H1 (cell line): ENCODE measurements around the gene PBX1. TPM values are rescaled to one million over a fixed set of nuclear protein-coding genes. Genes with fewer than 3 reads are reported as not detected.

Experiments used
- CEBPB ChIP-seq: IDR thresholded peaks from 2 replicates; pipeline ENCODE4 v1.6.1; 2012; ENCODE audit warnings: low read depth, low read length
- CHD1 ChIP-seq: IDR thresholded peaks from 2 replicates; pipeline ENCODE4 v1.6.1; 2012; ENCODE audit warnings: low read depth, low read length, improper control_type of control experiment
- CTCF ChIP-seq, 3 experiments: IDR thresholded peaks; 1 replicate in 2 of 3; 2 replicates in 1 of 3; pipeline versions ENCODE4 v1.5.1 to v1.6.1; 2011; ENCODE audit warnings: low read length in 3 of 3, mild to moderate bottlenecking in 3 of 3, inconsistent platforms in 2 of 3, low read depth in 1 of 3, moderate library complexity in 1 of 3; ENCODE audit not compliant: insufficient read depth in 1 of 3; ENCODE audit errors: control extremely low read depth in 1 of 3
- EGR1 ChIP-seq: IDR thresholded peaks from 2 replicates; pipeline ENCODE4 v1.6.1; 2011; ENCODE audit warnings: low read depth, low read length, borderline replicate concordance
- POLR2A ChIP-seq, 2 experiments: IDR thresholded peaks; 1 replicate in 1 of 2; 2 replicates in 1 of 2; pipeline ENCODE4 v1.6.1; 2011; ENCODE audit warnings: low read depth in 2 of 2, low read length in 2 of 2, mild to moderate bottlenecking in 2 of 2; ENCODE audit errors: control extremely low read depth in 1 of 2
- POLR2AphosphoS5 ChIP-seq: IDR thresholded peaks from 2 replicates; pipeline ENCODE4 v1.6.1; 2011; ENCODE audit warnings: low read depth, low read length
- TCF12 ChIP-seq: IDR thresholded peaks from 2 replicates; pipeline ENCODE4 v1.6.1; 2011; ENCODE audit warnings: low read depth, mild to moderate bottlenecking, low read length
- polyA plus RNA-seq, 7 experiments: library from polyadenylated mRNA; depleted of rRNA in 3 of 7; stranded (reverse) in 5 of 7; unstranded in 2 of 7; fragments of >200 nt in 5 of 7; fragments of 200-250 nt in 2 of 7; gene quantifications; 1 replicate in 5 of 7; 2 replicates in 1 of 7; 4 replicates in 1 of 7; pipeline versions ENCODE4 v1.2.1 to v1.2.3, GENCODE V29; 2011 to 2013; ENCODE audit warnings: missing spikeins in 2 of 7, mixed read lengths in 2 of 7
- total RNA-seq: library from RNA; stranded (reverse); fragmentation: NEBNext Ultra II Directional; extraction: Animal tissue kit (Norgen Biotek cat#: 25700); gene quantifications from 2 replicates; pipeline ENCODE4 v1.2.1, GENCODE V29; 2021

Gene PBX1
- total and polyA plus RNA-seq, 2 of the 8 experiments (the other 6 are each of a cell fraction or from before 2014, with no cell fraction given), result 87.4 to 124 TPM

- TF ChIP-seq CHD1, result no peak
- TF ChIP-seq POLR2AphosphoS5, result no peak
- no peak for TF ChIP-seq CTCF (IDR thresholded peaks at IDR 0.05; ENCODE audit: control extremely low read depth in 1 of 3, insufficient read depth in 1 of 3, low read depth in 1 of 3, low read length in 3 of 3)
- TF ChIP-seq CEBPB, result no peak
- no peak for TF ChIP-seq POLR2A (IDR thresholded peaks at IDR 0.05; ENCODE audit: control extremely low read depth in 1 of 2, low read depth in 2 of 2, low read length in 2 of 2)
- TF ChIP-seq TCF12, result no peak
- no peak for TF ChIP-seq EGR1
These were observed 63.3 kb downstream of the PBX1 start (continued) for GRCh38 chr1:164622068-164622845.
